Measurements from ENCODE around the gene RHBDF1. TPM values are rescaled to one million over a fixed set of nuclear protein-coding genes. Genes with fewer than 3 reads are reported as not detected.

Gene RHBDF1
- total and polyA plus RNA-seq, 2 of the 13 experiments (the other 11 are each of a cell fraction or from before 2014, with no cell fraction given): 5.4 to 26.9 TPM

GRCh38 chr16:72561-73548, at the start of gene RHBDF1 (continued):
- TF ChIP-seq ZHX2 (IDR thresholded peaks at IDR 0.05; ENCODE audit: low read depth): no peak
- TF ChIP-seq ZHX2 (CRISPR knock-in tag; IDR thresholded peaks at IDR 0.05; ENCODE audit: borderline replicate concordance): no peak
- TF ChIP-seq SMAD9 (CRISPR knock-in tag; IDR thresholded peaks at IDR 0.05): no peak
- no peak for TF ChIP-seq NR2F1 (CRISPR knock-in tag; IDR thresholded peaks at IDR 0.05)
- TF ChIP-seq, protein P1, sequence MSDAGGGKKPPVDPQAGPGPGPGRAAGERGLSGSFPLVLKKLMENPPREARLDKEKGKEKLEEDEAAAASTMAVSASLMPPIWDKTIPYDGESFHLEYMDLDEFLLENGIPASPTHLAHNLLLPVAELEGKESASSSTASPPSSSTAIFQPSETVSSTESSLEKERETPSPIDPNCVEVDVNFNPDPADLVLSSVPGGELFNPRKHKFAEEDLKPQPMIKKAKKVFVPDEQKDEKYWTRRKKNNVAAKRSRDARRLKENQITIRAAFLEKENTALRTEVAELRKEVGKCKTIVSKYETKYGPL (CRISPR knock-in tag; IDR thresholded peaks at IDR 0.05): no peak
- no peak for TF ChIP-seq MTF2 (CRISPR knock-in tag; IDR thresholded peaks at IDR 0.05; ENCODE audit: borderline replicate concordance)
- no peak for TF ChIP-seq NCOR1 (IDR thresholded peaks at IDR 0.05; ENCODE audit: borderline replicate concordance, low read length)
- no peak for TF ChIP-seq CSRNP2 (CRISPR knock-in tag; conservative IDR thresholded peaks at IDR 0.05; ENCODE audit: low read depth)
- no peak for TF ChIP-seq ZNF3 (CRISPR knock-in tag; IDR thresholded peaks at IDR 0.05)
- no peak for TF ChIP-seq ASH2L (IDR thresholded peaks at IDR 0.05; ENCODE audit: insufficient read length, low read depth, low read length)
- no peak for TF ChIP-seq ZC3H4 (CRISPR knock-in tag; IDR thresholded peaks at IDR 0.05; ENCODE audit: borderline replicate concordance)
- no peak for TF ChIP-seq SOX6 (IDR thresholded peaks at IDR 0.05)
- TF ChIP-seq SOX6 (CRISPR knock-in tag; IDR thresholded peaks at IDR 0.05): no peak
- peak; percentile 99 for TF ChIP-seq ZFP36 (IDR thresholded peaks at IDR 0.05; ENCODE audit: borderline replicate concordance, low read depth, low read length, partially characterized antibody)
- TF ChIP-seq REXO4 (CRISPR knock-in tag; IDR thresholded peaks at IDR 0.05; ENCODE audit: borderline replicate concordance): no peak
- TF ChIP-seq RORA (CRISPR knock-in tag; IDR thresholded peaks at IDR 0.05): no peak
- no peak for TF ChIP-seq GATAD1 (CRISPR knock-in tag; IDR thresholded peaks at IDR 0.05)
- no peak for TF ChIP-seq ZNF501 (CRISPR knock-in tag; IDR thresholded peaks at IDR 0.05)
- TF ChIP-seq RNF2 (conservative IDR thresholded peaks at IDR 0.05; ENCODE audit: low read depth): no peak
- no peak for TF ChIP-seq RBM22 (optimal IDR thresholded peaks at IDR 0.05; ENCODE audit: low read length)
- no peak for TF ChIP-seq ZNF891 (CRISPR knock-in tag; IDR thresholded peaks at IDR 0.05)
- no peak for TF ChIP-seq ONECUT2 (CRISPR knock-in tag; IDR thresholded peaks at IDR 0.05)
- no peak for TF ChIP-seq SMARCE1 (IDR thresholded peaks at IDR 0.05; ENCODE audit: borderline replicate concordance)

All from HepG2 (cell line).